Peyer's patch (tissue), 4 donors: ENCODE data around the gene RASSF4. TPM values are rescaled to one million over a fixed set of nuclear protein-coding genes. Genes with fewer than 3 reads are reported as not detected.

Source experiments
- DNase-seq, 3 donors: peaks; one replicate each; pipeline ENCODE4 v3.0.0-alpha.2; 2017 to 2019
- H3K27ac ChIP-seq, 4 donors: fragments of 200-600 bp; sonication (generic); one replicate each; pipeline ENCODE4 v1.5.1; 2016 to 2019
- H3K27me3 ChIP-seq, 2 donors: fragments of 200-600 bp; sonication (generic); one replicate each; pipeline ENCODE4 v1.5.1; 2019
- H3K36me3 ChIP-seq, 3 donors: fragments of 200-600 bp; sonication (generic); one replicate each; pipeline ENCODE4 v1.5.1; 2016 to 2019
- H3K4me1 ChIP-seq, 4 donors: fragments of 200-600 bp; sonication (generic); one replicate each; pipeline ENCODE4 v1.5.1; 2016 to 2019
- H3K4me3 ChIP-seq, 4 donors: fragments of 200-600 bp; sonication (generic); 1 replicate in 3 of 4; 2 replicates in 1 of 4; pipeline ENCODE4 v1.5.1; 2016 to 2019; ENCODE audit warnings: mild to moderate bottlenecking in 1 of 4
- H3K9me3 ChIP-seq, 4 donors: fragments of 200-600 bp; sonication (generic); one replicate each; pipeline ENCODE4 v1.5.1; 2016 to 2019; ENCODE audit warnings: mild to moderate bottlenecking in 1 of 4
- CTCF ChIP-seq, 6 experiments: fragments of 450-650 bp in 4 of 6; fragments of 200-600 bp in 2 of 6; sonication (generic) in 1 of 6; IDR thresholded peaks; one replicate each; pipeline ENCODE4 v1.5.1; 2017 to 2019; ENCODE audit warnings: antibody characterized with exemption in 6 of 6, mild to moderate bottlenecking in 3 of 6, moderate library complexity in 1 of 6
- POLR2A ChIP-seq, 2 donors: fragments of 450-650 bp; IDR thresholded peaks; one replicate each; pipeline ENCODE4 v1.5.1; 2017; ENCODE audit warnings: antibody characterized with exemption in 2 of 2, mild to moderate bottlenecking in 2 of 2, moderate library complexity in 2 of 2
- total RNA-seq, 4 donors: library from RNA; depleted of rRNA; stranded (reverse); fragments of >200 nt; gene quantifications; one replicate each; pipeline ENCODE4 v1.1.0, GENCODE V29; 2016

RASSF4 gene
- total RNA-seq, 4 donors from 2014 or later, result 62.7 to 99.6 (median 68.2) TPM

GRCh38 chr10:44924261-44925040 is 35.2 kb upstream of the RASSF4 start:
- no peak overlapping the region for H3K27ac ChIP-seq
- DNase-seq, result no peak
- TF ChIP-seq CTCF (IDR thresholded peaks at IDR 0.05), result no peak
- TF ChIP-seq POLR2A (IDR thresholded peaks at IDR 0.05), result no peak
- H3K9me3 ChIP-seq, result no peaks in the 10 kb centered on the region
- H3K4me1 ChIP-seq, result no peaks in the 10 kb centered on the region
- H3K36me3 ChIP-seq, result no peaks in the 10 kb centered on the region
- H3K27me3 ChIP-seq, result no peaks in the 10 kb centered on the region
- no peak overlapping the region for H3K4me3 ChIP-seq

GRCh38 chr10:44925224-44925623 is 34.4 kb upstream of the RASSF4 start:
- Histone ChIP-seq H3K27me3 (no peaks in the 10 kb centered on the region), H3K36me3 (no peaks in the 10 kb centered on the region), H3K4me3 (no peak overlapping the region), H3K4me1 (no peaks in the 10 kb centered on the region), H3K27ac (no peak overlapping the region), H3K9me3 (no peaks in the 10 kb centered on the region)
- no peak for DNase-seq
- TF ChIP-seq POLR2A (IDR thresholded peaks at IDR 0.05) (no peak), CTCF (IDR thresholded peaks at IDR 0.05) (no peak)

- no peaks in the 10 kb centered on the region for H3K4me1 ChIP-seq
- no peak for DNase-seq
- no peaks in the 10 kb centered on the region for H3K36me3 ChIP-seq
- no peak overlapping the region for H3K27ac ChIP-seq
- no peaks in the 10 kb centered on the region for H3K9me3 ChIP-seq
- TF ChIP-seq POLR2A (IDR thresholded peaks at IDR 0.05) (no peak), CTCF (IDR thresholded peaks at IDR 0.05) (no peak)
- no peak overlapping the region for H3K4me3 ChIP-seq
- H3K27me3 ChIP-seq, result no peaks in the 10 kb centered on the region
These were observed 33.5 kb upstream of the RASSF4 start for GRCh38 chr10:44925811-44926750.

- H3K9me3 ChIP-seq, result no peaks in the 10 kb centered on the region
These were observed 32.8 kb upstream of the RASSF4 start for GRCh38 chr10:44926751-44927351.

More at GRCh38 chr10:44926751-44927351, 32.8 kb upstream of the RASSF4 start:
- H3K4me3 ChIP-seq, result no peak overlapping the region
- H3K27ac ChIP-seq, result no peak overlapping the region
- H3K27me3 ChIP-seq, result no peaks in the 10 kb centered on the region
- no peaks in the 10 kb centered on the region for H3K36me3 ChIP-seq
- TF ChIP-seq CTCF (IDR thresholded peaks at IDR 0.05), result no peak
- no peak for TF ChIP-seq POLR2A (IDR thresholded peaks at IDR 0.05)
- H3K4me1 ChIP-seq, result no peaks in the 10 kb centered on the region
- no peak for DNase-seq
